LNCAP (cell line): ENCODE results near the gene LTA.

ENCODE experiments used
- TF ChIP-seq, protein P1 (sequence below): fragments of 450-650 bp; IDR thresholded peaks from 2 replicates; pipeline ENCODE4 v1.5.1; 2017; ENCODE audit warnings: mild to moderate bottlenecking

The LTA gene, protein sequence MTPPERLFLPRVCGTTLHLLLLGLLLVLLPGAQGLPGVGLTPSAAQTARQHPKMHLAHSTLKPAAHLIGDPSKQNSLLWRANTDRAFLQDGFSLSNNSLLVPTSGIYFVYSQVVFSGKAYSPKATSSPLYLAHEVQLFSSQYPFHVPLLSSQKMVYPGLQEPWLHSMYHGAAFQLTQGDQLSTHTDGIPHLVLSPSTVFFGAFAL

DNA sequence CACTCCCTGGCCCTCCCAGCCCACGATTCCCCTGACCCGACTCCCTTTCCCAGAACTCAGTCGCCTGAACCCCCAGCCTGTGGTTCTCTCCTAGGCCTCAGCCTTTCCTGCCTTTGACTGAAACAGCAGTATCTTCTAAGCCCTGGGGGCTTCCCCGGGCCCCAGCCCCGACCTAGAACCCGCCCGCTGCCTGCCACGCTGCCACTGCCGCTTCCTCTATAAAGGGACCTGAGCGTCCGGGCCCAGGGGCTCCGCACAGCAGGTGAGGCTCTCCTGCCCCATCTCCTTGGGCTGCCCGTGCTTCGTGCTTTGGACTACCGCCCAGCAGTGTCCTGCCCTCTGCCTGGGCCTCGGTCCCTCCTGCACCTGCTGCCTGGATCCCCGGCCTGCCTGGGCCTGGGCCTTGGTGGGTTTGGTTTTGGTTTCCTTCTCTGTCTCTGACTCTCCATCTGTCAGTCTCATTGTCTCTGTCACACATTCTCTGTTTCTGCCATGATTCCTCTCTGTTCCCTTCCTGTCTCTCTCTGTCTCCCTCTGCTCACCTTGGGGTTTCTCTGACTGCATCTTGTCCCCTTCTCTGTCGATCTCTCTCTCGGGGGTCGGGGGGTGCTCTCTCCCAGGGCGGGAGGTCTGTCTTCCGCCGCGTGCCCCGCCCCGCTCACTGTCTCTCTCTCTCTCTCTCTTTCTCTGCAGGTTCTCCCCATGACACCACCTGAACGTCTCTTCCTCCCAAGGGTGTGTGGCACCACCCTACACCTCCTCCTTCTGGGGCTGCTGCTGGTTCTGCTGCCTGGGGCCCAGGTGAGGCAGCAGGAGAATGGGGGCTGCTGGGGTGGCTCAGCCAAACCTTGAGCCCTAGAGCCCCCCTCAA is at the start of gene LTA:
Gene LTA, plus strand, starts transcription at position 249 of the 871 bp plus-strand sequence. Its CDS starts 454 bp downstream, at position 703.
- TF ChIP-seq, protein P1, sequence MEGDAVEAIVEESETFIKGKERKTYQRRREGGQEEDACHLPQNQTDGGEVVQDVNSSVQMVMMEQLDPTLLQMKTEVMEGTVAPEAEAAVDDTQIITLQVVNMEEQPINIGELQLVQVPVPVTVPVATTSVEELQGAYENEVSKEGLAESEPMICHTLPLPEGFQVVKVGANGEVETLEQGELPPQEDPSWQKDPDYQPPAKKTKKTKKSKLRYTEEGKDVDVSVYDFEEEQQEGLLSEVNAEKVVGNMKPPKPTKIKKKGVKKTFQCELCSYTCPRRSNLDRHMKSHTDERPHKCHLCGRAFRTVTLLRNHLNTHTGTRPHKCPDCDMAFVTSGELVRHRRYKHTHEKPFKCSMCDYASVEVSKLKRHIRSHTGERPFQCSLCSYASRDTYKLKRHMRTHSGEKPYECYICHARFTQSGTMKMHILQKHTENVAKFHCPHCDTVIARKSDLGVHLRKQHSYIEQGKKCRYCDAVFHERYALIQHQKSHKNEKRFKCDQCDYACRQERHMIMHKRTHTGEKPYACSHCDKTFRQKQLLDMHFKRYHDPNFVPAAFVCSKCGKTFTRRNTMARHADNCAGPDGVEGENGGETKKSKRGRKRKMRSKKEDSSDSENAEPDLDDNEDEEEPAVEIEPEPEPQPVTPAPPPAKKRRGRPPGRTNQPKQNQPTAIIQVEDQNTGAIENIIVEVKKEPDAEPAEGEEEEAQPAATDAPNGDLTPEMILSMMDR: no peak

DNA sequence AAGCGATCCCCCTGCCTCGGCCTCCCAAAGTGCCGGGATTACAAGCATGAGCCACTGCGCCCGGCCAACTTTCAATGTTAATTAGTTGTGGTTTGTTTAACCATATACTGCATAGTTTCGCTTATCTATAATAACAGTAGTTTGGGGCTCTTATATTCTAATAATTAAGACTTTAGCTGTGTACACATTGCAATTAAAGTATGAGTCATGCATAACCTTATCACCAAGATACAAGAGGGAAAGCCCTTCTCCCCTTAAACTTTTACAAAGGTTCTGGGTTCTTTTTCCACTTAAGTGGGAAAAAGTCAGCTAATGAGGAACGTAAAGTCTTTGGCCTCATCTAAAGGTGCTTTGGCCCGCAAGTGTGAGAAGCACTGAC is 46.5 kb upstream of the LTA start:
- TF ChIP-seq, protein P1: no peak

DNA sequence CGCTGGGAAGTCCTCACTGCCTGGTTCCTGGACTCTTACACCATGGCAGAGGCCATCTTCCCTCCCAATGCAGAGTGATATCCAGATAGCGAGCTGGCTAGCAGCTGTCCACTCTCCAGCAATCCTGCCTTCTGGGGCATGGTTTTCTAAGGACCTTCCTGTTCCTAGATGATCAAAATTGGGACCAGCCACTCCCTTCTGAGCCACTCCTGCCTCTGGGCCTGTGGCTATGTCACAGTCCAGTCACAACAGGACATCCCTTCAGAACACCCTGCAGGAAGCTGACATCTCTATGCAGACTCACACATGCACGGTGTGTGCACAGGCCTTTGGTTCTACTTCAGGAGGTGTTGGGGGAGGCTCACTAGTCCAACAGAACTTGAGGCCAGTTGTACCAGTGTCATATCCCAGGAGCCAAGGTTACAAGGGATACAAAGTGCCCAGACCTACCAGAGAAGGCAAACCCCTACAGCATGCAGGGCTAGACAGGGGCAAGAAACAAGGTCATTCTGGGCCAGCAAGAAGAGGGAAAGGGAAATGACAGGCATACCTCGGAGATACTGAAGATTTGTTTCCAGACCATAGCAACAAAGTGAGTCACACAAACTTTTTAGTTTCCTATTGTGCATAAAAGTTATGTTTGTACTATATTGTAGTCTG is 46.0 kb upstream of the LTA start:
- TF ChIP-seq, protein P1: no peak

DNA sequence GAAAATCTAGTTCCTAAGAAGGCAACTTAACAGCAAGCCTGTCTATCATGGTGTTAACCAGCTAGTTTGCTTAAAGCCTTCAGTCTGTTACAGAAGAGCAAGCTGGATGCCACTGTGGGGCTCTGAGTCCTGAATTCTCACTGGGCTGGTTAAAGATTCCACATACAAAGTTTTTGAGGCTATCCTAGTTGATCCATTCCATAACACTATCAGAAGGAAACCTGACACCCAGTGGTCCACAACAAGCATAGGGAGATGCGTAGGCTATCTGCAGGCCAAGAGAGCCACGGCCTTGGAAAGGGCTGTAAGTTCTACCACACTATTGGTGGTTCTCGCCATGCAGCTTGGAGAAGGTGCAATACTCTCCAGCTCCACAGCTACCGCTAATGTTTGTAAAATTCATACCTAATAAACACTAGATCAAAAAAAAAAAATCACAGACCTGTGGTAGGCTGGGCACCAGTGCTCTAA is 43.7 kb upstream of the LTA start:
- TF ChIP-seq, protein P1: no peak

DNA sequence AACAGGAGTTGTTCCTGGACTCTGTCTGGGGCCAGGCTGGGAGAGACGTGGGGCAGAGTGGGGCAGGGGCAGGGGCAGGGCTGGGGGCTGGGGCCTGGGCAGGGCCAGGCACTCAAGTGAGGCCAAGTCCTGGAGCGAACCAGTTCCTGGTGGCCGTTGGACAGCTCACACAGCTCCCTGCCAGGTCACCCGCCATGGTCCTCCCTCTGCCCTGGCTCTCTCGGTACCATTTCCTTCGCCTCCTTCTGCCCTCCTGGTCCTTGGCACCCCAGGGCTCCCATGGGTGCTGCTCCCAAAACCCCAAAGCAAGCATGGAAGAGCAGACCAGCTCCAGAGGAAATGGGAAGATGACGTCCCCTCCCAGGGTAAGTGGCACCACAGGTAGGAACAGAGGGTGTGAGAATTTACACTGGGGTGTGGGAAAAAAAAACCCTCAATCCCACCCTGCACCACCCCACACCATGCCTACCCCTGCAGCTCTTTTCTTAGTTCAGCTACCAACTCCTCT is 43.2 kb upstream of the LTA start, which contains the start of gene MCCD1:
Gene MCCD1, plus strand, starts transcription at position 142 of the 508 bp plus-strand sequence. Its CDS starts 53 bp downstream, at position 195.
- TF ChIP-seq, protein P1: no peak

DNA sequence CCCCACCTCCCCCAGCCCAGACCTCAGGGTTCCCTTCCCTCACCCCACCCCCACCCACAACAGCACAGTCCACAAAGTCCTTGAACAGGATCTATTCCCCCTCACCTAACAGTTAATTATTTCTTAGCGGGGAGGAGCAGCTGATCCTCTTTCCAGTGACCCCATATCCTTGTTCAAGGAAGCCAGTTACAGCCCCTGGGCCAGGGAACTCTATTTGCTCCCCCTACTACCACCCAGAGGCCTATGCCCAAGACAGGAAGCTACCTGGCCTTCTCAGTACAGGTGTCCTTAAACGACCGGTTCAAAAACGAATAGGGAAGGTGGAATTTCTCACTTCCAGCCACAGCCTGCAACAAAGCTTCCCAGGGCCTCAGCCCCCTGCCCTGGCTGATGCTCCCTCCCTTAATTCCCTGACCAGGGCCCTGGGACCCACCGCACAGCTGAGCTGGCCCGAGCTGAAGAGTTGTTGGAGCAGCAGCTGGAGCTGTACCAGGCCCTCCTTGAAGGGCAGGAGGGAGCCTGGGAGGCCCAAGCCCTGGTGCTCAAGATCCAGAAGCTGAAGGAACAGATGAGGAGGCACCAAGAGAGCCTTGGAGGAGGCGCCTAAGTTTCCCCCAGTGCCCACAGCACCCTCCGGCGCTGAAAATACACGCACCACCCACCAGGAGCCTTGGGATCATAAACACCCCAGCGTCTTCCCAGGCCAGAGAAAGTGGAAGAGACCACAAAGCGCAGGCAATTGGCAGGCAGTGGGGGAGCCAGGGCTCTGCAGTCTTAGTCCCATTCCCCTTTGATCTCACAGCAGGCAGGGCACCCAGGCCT is 42.5 kb upstream of the LTA start:
- TF ChIP-seq, protein P1: no peak
